Caki2 (cell line): Measurements from ENCODE around the gene BOC. TPM values are rescaled to one million over a fixed set of nuclear protein-coding genes. Genes with fewer than 3 reads are reported as not detected.

Experiments
- DNase-seq: peaks from one replicate; pipeline ENCODE4 v3.0.0-alpha.2; 2015; ENCODE audit warnings: low read depth
- in situ Hi-C: cut with HindIII; loops from 2 replicates; pipeline ENCODE4 v1.10.0; 2016; ENCODE audit warnings: low sequenced_read_pairs, low pct_unique_long_range_greater_than_20kb, mixed read lengths
- total RNA-seq: library from RNA; depleted of rRNA; stranded (reverse); fragments of >200 nt; shearing (Covaris generic); gene quantifications from 2 replicates; pipeline ENCODE4 v1.2.3, GENCODE V29; 2014; ENCODE audit warnings: low replicate concordance; rRNA removed

Gene BOC
- total RNA-seq, 1 experiment from 2014 or later: 5.3 TPM

DNA sequence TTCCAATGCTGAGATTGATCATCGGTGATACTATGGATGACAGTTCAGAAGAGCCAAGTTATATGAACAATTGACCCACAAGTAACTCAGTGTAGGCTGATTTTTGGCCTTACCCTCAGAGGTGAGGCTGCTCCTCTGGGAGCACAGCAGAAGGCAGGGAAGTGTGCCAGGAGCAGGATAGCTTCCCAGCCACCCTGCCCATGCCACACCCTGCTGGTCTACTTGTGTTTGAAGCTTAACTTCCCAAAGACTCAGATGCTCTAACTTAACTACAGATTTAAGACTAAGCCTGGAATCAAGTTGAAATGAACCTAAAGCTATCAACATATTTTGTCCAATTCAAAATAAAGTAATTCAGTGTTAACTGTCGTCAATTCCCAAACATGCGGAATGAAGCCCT, 77.5 kb downstream of the BOC start:
- DNase-seq: no peak
- in situ Hi-C loops: no loop called here

DNA sequence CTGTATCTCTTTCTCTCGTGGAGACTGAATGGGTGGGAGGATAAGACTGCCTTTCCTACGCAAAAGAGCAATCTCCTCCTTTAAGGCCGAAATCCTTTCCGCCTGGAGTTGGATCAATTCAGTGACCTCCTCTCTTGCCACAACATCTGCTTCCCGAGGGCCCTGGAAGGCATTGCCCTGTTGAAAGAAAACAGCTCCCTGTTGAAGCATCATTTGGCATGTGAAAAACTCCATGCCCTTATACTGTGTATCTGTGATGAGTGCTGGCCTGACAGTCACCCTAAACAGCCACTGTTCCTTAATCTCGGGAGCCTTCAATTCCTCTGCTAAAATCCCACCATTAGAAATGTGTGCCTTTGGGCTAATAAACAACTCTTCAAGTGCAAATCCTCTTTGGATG, 80.2 kb downstream of the BOC start:
- in situ Hi-C loops: no loop called here
- DNase-seq: peak; percentile 4

GRCh38 chr3:113292933-113293332, 81.6 kb downstream of the BOC start:
- DNase-seq: no peak

GRCh38 chr3:113293348-113293747, 82.0 kb downstream of the BOC start:
- in situ Hi-C loops: no loop called here
- no peak for DNase-seq

More at GRCh38 chr3:113292933-113293332, 81.6 kb downstream of the BOC start:
- in situ Hi-C loops: no loop called here

GRCh38 chr3:113295463-113295862, 84.1 kb downstream of the BOC start:
- in situ Hi-C loops: no loop called here

DNA sequence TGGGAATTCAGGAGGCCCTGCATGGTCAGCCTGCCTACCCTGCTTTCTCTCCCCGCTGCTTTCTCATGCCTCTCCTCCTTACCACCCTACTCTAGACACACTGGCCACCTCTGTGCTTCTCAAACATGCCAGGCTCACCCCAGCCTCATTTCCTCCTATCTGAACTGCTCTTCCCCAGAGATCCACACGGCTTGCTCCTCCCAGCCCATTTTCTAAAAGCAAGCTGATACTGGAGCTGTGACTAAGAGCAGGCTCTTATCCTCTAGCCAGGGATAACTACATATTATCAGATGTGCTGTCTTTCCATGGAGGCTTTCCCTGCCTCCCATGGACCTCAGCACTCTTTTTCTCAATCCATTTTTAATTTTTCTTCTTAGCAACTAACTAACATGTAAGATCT, 85.9 kb downstream of the BOC start:
- in situ Hi-C loops: no loop called here
- DNase-seq: no peak

More at GRCh38 chr3:113295463-113295862, 84.1 kb downstream of the BOC start:
- no peak for DNase-seq

GRCh38 chr3:113297841-113298240, 86.5 kb downstream of the BOC start:
- no peak for DNase-seq
- in situ Hi-C loops: no loop called here

DNA sequence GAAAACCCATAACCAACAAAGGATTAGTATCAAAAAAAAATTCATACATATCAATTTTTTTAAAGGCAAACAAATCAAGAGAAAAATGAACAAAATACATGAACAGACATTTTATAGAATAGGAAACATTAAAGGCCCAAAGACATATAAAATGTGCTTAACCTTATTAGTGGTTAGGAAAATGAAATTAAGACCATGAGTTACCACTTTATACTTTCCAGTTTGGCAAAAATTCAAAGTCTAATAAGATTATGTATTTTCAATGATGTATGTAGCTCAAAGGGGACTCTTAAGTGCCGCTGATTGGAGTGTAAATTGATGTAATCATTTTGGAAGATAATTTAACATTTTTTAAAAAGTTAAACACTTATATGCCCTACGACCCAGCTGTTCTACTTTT, 89.2 kb downstream of the BOC start:
- no peak for DNase-seq
- in situ Hi-C loops: no loop called here

- DNase-seq: no peak
Observed at GRCh38 chr3:113304102-113304501, 92.7 kb downstream of the BOC start.

GRCh38 chr3:113304856-113305540, 93.6 kb downstream of the BOC start:
- no peak for DNase-seq
- in situ Hi-C loops: no loop called here

More at GRCh38 chr3:113304102-113304501, 92.7 kb downstream of the BOC start:
- in situ Hi-C loops: no loop called here

- in situ Hi-C loops: no loop called here
- DNase-seq: no peak
Observed at GRCh38 chr3:113310960-113311359, 99.6 kb downstream of the BOC start.

DNA sequence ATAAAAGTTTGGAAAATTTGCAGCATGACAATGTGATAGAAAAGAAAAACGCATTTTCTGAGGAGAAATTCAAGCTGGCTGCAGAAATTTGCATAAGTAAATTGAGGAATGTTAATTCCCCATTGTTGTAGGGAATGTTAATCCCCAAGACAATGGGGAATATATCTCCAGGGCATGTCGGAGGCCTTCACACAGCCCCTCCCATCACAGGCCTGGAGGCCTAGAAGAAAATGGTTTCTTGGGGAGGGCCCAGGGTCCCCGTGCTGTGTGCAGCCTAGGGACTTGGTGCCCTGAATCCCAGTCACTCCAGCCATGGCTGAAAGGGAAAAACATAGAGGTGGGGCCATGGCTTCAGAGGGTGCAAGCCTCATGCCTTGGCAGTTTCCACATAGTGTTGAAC, 101.1 kb downstream of the BOC start:
- DNase-seq: no peak
- in situ Hi-C loops: no loop called here

- no peak for DNase-seq
- in situ Hi-C loops: no loop called here
Observed at GRCh38 chr3:113314923-113315322, 103.6 kb downstream of the BOC start.

GRCh38 chr3:113329757-113330156, 118.4 kb downstream of the BOC start:
- in situ Hi-C loops: no loop called here
- no peak for DNase-seq

DNA sequence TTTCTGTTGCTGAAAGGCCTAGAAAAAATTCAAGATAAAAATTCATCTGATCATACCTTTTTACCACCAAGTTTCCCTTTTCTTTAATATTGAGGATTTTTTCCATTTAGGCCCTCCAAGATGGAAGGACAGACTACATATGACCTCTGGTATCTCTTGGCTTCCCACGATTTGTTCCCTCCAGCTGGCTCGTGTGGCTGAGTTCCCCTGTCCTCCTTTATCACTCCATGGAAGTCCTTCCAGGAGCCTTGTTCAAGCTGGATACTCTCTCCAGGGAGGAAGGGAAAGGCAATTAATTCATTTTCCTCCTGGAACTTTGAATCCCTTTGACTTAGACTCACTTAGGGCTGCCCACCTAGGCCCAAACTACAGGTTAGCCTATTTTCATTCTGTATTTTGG, 119.4 kb downstream of the BOC start:
- in situ Hi-C loops: no loop called here

GRCh38 chr3:113331187-113331586, 119.8 kb downstream of the BOC start:
- DNase-seq: no peak
- in situ Hi-C loops: no loop called here

More for the DNA sequence above, 119.4 kb downstream of the BOC start:
- no peak for DNase-seq

Other genes with a start within 250 kb of the BOC start
- not detected in 2 replicates for gene CD200R1, start 236.5 kb upstream of the BOC start, total RNA-seq
- 10.5 and 10.6 TPM in 2 replicates for gene GTPBP8, start 220.6 kb upstream of the BOC start, total RNA-seq
- gene CFAP44, start 229.9 kb downstream of the BOC start, total RNA-seq: not detected in 2 replicates